ENCODE data around the gene TRIM74. TPM values are rescaled to one million over a fixed set of nuclear protein-coding genes. Genes with fewer than 3 reads are reported as not detected.
"Not testable (repeated sequence)": the region's sequence is repeated elsewhere in the genome, so short reads cannot be mapped to it uniquely, and the experiment has no call there.

The TRIM74 gene
- polyA plus RNA-seq, 2 donors: 0.19 to 0.41 TPM

DNA sequence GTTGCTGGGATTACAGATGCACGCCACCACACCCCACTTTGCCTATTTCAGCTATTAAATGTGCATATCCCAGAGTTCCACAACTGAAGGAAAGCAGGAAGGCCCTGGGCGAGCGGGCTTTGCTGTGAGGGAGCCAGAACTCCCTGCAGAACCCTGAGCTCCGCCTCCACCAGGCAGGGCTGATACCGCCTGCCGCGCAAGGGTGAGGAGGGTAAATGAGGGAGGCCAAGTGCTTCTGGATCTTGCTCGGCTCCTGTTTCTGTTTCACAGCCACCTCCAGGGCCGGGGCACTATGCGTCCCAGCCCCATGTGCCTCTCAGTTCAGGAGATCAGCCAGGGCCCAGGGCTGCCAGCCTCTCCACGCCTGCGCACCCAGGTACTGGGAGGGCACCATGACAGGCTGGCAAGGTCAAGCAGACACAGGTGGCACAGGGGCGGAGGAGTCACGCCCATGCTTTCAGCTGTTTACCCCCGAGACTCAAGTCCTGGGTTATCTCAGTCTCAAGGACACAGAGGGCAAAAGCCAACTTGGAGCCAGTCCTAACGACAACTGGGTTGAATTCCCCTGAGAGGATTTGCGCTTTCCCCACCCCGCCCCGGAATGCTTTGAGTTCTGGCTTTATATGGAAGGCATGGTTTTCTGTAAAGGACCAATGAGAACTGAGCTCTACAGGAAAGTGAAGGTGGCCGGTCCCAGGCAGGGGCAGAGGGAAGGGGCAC is 8.5 kb downstream of the TRIM74 start:
- H3K36me3 ChIP-seq (ENCODE audit: control insufficient read depth in 2 of 2, insufficient read depth in 2 of 2, low read length in 1 of 2); H3K9me3 ChIP-seq (ENCODE audit: control insufficient read depth in 2 of 2, insufficient read depth in 1 of 2, low read depth in 1 of 2, low read length in 1 of 2); H3K4me3 ChIP-seq (ENCODE audit: low read depth in 1 of 2, low read length in 2 of 2); H3K4me1 ChIP-seq (ENCODE audit: control insufficient read depth in 2 of 2, insufficient read depth in 2 of 2, low read length in 1 of 2); H3K27me3 ChIP-seq (ENCODE audit: control insufficient read depth in 1 of 2, insufficient read depth in 2 of 2, low read length in 2 of 2); H3K27ac ChIP-seq (ENCODE audit: low read depth in 2 of 2, low read length in 1 of 2): not testable (repeated sequence)
- no CpG with 5 or more reads among the region's 20 CpGs for WGBS, 2 donors

DNA sequence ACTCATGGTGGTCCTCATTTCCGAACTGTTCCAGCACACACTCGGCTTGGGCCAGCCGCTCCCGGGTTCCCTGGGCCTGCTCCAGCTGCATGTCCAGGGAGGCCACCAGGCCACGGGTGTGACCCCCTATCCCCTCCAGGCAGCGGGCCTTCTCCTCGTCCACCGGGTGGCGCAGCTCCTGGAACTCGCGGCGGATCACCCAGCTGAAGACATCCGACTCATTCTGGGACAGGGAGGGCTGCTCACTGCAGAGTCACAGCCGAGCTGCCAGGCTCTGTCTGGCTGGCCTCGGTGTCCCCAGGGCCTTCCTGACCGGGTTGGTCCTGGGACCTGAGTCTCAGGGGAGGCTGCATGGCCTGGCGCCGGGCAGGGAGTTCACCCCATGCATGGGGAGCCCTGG is 9.2 kb downstream of the TRIM74 start:
- not testable (repeated sequence) for H3K27me3 ChIP-seq (ENCODE audit: control insufficient read depth in 1 of 2, insufficient read depth in 2 of 2, low read length in 2 of 2); H3K9me3 ChIP-seq (ENCODE audit: control insufficient read depth in 2 of 2, insufficient read depth in 1 of 2, low read depth in 1 of 2, low read length in 1 of 2); H3K27ac ChIP-seq (ENCODE audit: low read depth in 2 of 2, low read length in 1 of 2); H3K4me1 ChIP-seq (ENCODE audit: control insufficient read depth in 2 of 2, insufficient read depth in 2 of 2, low read length in 1 of 2); H3K36me3 ChIP-seq (ENCODE audit: control insufficient read depth in 2 of 2, insufficient read depth in 2 of 2, low read length in 1 of 2); H3K4me3 ChIP-seq (ENCODE audit: low read depth in 1 of 2, low read length in 2 of 2)
- WGBS, 2 donors: 69 to 93% methylated on average over 3 to 4 of the region's 18 CpGs

DNA sequence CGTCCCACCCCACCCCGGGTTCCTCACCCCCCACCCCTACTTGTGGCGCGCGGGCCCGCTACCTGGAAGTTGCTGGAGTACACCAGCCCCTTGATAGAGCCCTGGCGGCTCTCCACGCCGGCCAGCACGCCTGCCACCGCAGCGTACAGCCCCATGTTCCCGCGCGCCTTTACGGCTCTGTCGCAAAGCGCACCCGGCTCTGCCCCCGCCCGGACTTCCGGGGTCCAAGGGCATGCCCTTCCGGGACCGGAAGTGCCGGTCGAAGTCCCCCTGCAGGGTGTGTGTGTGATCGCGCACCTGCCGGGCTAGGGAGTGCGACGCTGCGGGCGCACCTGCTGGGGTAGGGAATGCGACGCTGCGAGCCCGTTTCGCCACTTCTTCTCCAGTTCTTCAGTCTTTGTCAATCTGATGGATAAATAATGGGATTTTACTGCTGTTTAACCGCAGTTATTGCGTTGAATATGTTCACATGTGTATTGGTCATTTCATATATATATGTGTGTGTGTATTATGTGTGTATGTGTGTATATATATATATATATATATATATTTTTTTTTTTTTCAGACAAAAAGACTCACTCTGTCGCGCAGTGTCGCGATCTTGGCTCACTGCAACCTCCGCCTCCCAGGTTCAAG is 14.6 kb downstream of the TRIM74 start:
- not testable (repeated sequence) for H3K36me3 ChIP-seq (ENCODE audit: control insufficient read depth in 2 of 2, insufficient read depth in 2 of 2, low read length in 1 of 2); H3K27ac ChIP-seq (ENCODE audit: low read depth in 2 of 2, low read length in 1 of 2); H3K4me1 ChIP-seq (ENCODE audit: control insufficient read depth in 2 of 2, insufficient read depth in 2 of 2, low read length in 1 of 2); H3K9me3 ChIP-seq (ENCODE audit: control insufficient read depth in 2 of 2, insufficient read depth in 1 of 2, low read depth in 1 of 2, low read length in 1 of 2); H3K27me3 ChIP-seq (ENCODE audit: control insufficient read depth in 1 of 2, insufficient read depth in 2 of 2, low read length in 2 of 2)
- peak overlapping the region in 1 of 2 donors; percentile 26 for H3K4me3 ChIP-seq (ENCODE audit: low read depth in 1 of 2, low read length in 2 of 2)
- 0 to 23% methylated on average over 8 to 17 of the region's 45 CpGs for WGBS, 2 donors

DNA sequence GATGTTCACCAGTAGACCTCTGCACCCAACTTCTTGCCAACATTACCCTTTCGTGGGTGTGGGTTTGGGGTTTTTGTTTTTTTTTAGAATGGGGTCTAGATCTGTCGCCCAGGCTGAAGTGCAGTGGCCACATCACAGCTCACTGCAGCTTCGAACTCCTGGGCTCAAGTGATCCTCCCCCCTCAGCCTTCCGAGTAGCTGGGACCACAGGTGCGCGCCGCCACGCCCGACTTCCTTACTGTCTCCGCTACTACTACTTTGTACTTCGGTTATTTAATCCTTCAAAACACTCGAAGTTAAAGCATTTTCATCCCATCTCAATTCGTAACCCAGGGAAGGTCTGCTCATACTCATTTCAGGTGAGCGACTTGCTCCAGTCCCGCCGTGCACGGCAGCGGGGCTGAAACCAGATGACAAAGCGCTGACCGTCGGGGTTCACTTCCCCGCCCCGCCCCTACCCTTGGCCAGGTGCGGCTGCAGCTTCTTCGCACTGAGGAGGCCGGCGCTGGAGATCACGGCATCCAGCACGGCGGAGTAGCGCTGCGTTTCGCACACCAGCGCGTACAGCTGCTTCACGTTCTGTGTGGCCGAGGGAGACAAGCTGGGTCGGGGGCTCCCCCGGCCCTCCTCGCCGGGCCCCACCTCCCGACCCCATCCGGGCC is 15.2 kb downstream of the TRIM74 start:
- H3K4me1 ChIP-seq (ENCODE audit: control insufficient read depth in 2 of 2, insufficient read depth in 2 of 2, low read length in 1 of 2); H3K27me3 ChIP-seq (ENCODE audit: control insufficient read depth in 1 of 2, insufficient read depth in 2 of 2, low read length in 2 of 2); H3K36me3 ChIP-seq (ENCODE audit: control insufficient read depth in 2 of 2, insufficient read depth in 2 of 2, low read length in 1 of 2); H3K27ac ChIP-seq (ENCODE audit: low read depth in 2 of 2, low read length in 1 of 2); H3K9me3 ChIP-seq (ENCODE audit: control insufficient read depth in 2 of 2, insufficient read depth in 1 of 2, low read depth in 1 of 2, low read length in 1 of 2): not testable (repeated sequence)
- WGBS, 2 donors: 5 to 9% methylated on average over 1 to 2 of the region's 43 CpGs
- peak overlapping the region in 1 of 2 donors; percentile 26 for H3K4me3 ChIP-seq (ENCODE audit: low read depth in 1 of 2, low read length in 2 of 2)

DNA sequence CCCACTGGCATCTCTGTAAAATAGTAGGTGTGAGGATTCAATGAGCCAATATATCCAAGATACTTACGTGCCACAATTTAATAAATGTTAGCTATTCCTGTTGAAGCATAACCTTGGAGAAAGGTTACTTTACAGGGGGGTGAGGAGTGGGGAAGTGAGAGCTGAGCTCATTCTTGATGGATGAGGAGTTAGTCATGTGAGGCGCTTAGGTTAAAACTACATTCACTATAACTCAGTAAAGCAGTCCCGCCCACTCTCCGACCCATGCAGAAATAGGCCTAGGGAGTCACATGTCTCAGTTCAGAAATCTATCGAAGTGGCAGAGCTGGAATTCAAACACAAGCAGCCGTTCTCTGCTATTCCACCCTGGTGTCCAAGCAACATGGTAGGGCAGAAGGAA is 18.8 kb downstream of the TRIM74 start:
- H3K9me3 ChIP-seq (ENCODE audit: control insufficient read depth in 2 of 2, insufficient read depth in 1 of 2, low read depth in 1 of 2, low read length in 1 of 2); H3K27ac ChIP-seq (ENCODE audit: low read depth in 2 of 2, low read length in 1 of 2); H3K36me3 ChIP-seq (ENCODE audit: control insufficient read depth in 2 of 2, insufficient read depth in 2 of 2, low read length in 1 of 2); H3K27me3 ChIP-seq (ENCODE audit: control insufficient read depth in 1 of 2, insufficient read depth in 2 of 2, low read length in 2 of 2); H3K4me3 ChIP-seq (ENCODE audit: low read depth in 1 of 2, low read length in 2 of 2); H3K4me1 ChIP-seq (ENCODE audit: control insufficient read depth in 2 of 2, insufficient read depth in 2 of 2, low read length in 1 of 2): not testable (repeated sequence)
- WGBS, 2 donors: 87% methylated on average over 4 of the region's 6 CpGs; no CpG with 5 or more reads in 1 of the 2 donors

DNA sequence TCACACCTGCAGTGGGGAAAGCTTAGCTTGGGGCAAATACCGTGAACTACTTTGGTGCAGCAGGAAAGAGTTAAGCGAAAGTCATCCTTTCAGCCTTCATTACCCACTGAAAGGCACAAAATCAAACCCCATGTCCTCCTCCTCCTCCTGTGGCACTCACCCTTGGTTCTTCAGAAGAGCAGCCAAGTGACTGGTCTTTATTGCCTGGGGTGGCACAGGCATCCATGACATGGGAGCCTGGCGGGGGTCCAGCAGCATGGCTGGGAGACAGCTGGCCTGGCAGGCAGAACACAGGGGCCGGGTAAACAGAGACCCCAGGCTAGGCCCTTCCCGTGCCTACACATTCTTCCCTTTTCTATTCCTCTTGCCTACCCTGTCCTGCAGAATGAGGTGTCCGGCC is 19.6 kb downstream of the TRIM74 start:
- H3K27ac ChIP-seq (ENCODE audit: low read depth in 2 of 2, low read length in 1 of 2); H3K4me3 ChIP-seq (ENCODE audit: low read depth in 1 of 2, low read length in 2 of 2); H3K27me3 ChIP-seq (ENCODE audit: control insufficient read depth in 1 of 2, insufficient read depth in 2 of 2, low read length in 2 of 2); H3K36me3 ChIP-seq (ENCODE audit: control insufficient read depth in 2 of 2, insufficient read depth in 2 of 2, low read length in 1 of 2); H3K9me3 ChIP-seq (ENCODE audit: control insufficient read depth in 2 of 2, insufficient read depth in 1 of 2, low read depth in 1 of 2, low read length in 1 of 2); H3K4me1 ChIP-seq (ENCODE audit: control insufficient read depth in 2 of 2, insufficient read depth in 2 of 2, low read length in 1 of 2): not testable (repeated sequence)
- WGBS, 2 donors: 69 to 77% methylated on average over 4 of the region's 6 CpGs

DNA sequence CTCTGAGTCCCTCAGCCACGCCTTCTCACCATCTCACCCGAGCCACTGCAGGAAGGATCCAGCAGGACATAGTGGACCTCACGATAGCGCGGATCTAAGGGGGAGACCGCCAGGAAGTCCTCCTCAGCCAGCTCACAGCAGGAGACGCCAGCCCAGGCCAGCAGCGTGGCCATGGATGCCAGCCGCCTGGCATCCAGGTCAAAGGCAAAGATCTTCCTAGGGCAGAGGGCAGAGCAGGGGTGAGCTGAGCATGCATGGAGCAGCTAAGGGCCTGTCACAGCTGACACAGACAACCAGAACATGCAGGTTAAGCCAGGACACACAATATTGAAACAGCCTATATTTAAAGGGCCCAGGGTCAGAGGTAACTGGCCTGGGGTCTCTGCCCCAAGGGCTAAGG is 20.0 kb downstream of the TRIM74 start:
- 85 to 88% methylated on average over 8 to 9 of the region's 9 CpGs for WGBS, 2 donors
- not testable (repeated sequence) for H3K4me1 ChIP-seq (ENCODE audit: control insufficient read depth in 2 of 2, insufficient read depth in 2 of 2, low read length in 1 of 2); H3K4me3 ChIP-seq (ENCODE audit: low read depth in 1 of 2, low read length in 2 of 2)

DNA sequence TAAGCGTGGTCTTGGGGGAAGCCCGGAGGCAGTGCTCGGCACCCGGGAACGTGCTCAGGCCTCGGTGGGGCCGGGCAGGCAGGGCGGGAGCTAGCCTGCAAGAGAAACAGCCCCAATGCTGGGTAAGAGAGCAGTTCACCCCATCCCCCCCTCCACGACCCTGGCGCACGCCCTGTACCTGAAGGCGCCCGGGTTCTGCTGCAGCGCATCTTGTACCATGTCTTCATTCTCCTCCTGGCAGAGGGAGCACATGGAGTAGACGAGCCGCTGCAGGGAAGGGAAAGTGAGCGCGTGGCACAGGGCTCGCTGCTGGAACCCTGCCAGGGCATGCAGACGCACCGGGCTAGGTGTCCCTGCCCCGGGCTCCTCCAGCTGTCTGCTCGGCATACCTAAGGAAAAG is 20.6 kb downstream of the TRIM74 start:
- not testable (repeated sequence) for H3K4me3 ChIP-seq (ENCODE audit: low read depth in 1 of 2, low read length in 2 of 2); H3K27ac ChIP-seq (ENCODE audit: low read depth in 2 of 2, low read length in 1 of 2); H3K27me3 ChIP-seq (ENCODE audit: control insufficient read depth in 1 of 2, insufficient read depth in 2 of 2, low read length in 2 of 2); H3K4me1 ChIP-seq (ENCODE audit: control insufficient read depth in 2 of 2, insufficient read depth in 2 of 2, low read length in 1 of 2); H3K9me3 ChIP-seq (ENCODE audit: control insufficient read depth in 2 of 2, insufficient read depth in 1 of 2, low read depth in 1 of 2, low read length in 1 of 2); H3K36me3 ChIP-seq (ENCODE audit: control insufficient read depth in 2 of 2, insufficient read depth in 2 of 2, low read length in 1 of 2)
- WGBS, 2 donors: 67 to 76% methylated on average over 13 to 17 of the region's 23 CpGs

More for the DNA sequence above, 20.0 kb downstream of the TRIM74 start:
- H3K27me3 ChIP-seq (ENCODE audit: control insufficient read depth in 1 of 2, insufficient read depth in 2 of 2, low read length in 2 of 2); H3K27ac ChIP-seq (ENCODE audit: low read depth in 2 of 2, low read length in 1 of 2); H3K36me3 ChIP-seq (ENCODE audit: control insufficient read depth in 2 of 2, insufficient read depth in 2 of 2, low read length in 1 of 2); H3K9me3 ChIP-seq (ENCODE audit: control insufficient read depth in 2 of 2, insufficient read depth in 1 of 2, low read depth in 1 of 2, low read length in 1 of 2): not testable (repeated sequence)

DNA sequence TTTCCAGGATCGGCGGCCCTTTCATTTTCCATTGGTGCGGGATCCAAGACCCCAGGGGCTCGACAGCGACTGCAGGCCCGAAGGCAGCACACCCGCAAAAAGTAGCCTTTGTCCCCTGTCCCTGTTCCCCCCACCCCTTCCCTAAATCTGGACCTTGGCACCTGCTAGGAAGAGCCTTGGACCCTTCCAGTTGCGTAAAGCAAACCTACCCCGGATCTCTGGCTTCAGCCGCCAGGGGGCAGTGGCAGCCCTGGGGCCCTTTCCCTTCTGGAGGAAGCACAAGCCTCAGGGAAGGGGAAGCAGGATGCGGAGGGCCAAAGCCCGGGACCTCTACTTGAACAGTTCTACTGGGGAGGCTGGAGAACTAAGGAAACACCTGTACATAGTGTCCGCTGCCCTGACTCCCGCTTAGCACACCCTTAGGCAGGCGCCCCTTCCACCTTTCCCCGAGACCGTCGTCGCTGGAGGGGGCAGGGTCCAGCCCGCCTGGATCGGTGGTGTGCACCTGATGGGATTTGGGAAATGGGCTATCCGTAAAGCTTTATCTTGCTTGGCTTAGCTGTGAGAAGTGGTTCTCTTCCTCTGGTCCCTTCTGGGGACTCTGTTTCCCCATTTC is 23.0 kb downstream of the TRIM74 start:
- H3K27me3 ChIP-seq (ENCODE audit: control insufficient read depth in 1 of 2, insufficient read depth in 2 of 2, low read length in 2 of 2); H3K4me1 ChIP-seq (ENCODE audit: control insufficient read depth in 2 of 2, insufficient read depth in 2 of 2, low read length in 1 of 2); H3K4me3 ChIP-seq (ENCODE audit: low read depth in 1 of 2, low read length in 2 of 2); H3K27ac ChIP-seq (ENCODE audit: low read depth in 2 of 2, low read length in 1 of 2); H3K36me3 ChIP-seq (ENCODE audit: control insufficient read depth in 2 of 2, insufficient read depth in 2 of 2, low read length in 1 of 2); H3K9me3 ChIP-seq (ENCODE audit: control insufficient read depth in 2 of 2, insufficient read depth in 1 of 2, low read depth in 1 of 2, low read length in 1 of 2): not testable (repeated sequence)
- WGBS, 2 donors: 82 to 84% methylated on average over 17 to 22 of the region's 22 CpGs
